Measurements from ENCODE around the gene PFKP. TPM values are rescaled to one million over a fixed set of nuclear protein-coding genes. Genes with fewer than 3 reads are reported as not detected.

Gene PFKP
- total RNA-seq, 2 donors from 2014 or later: 109 to 216 TPM

GRCh38 chr10:3140280-3140679, 72.9 kb downstream of the PFKP start:
- intact Hi-C loops (cut with DNase I): no loop called here
- peak; percentile 82 for DNase-seq (ENCODE audit: low spot score)

- DNase-seq (ENCODE audit: low spot score): peak; percentile 76
- intact Hi-C loops (cut with DNase I): no loop called here
Measured at GRCh38 chr10:3141351-3142005, 74.1 kb downstream of the PFKP start.

- intact Hi-C loops (cut with DNase I): no loop called here
- peak; percentile 76 for DNase-seq (ENCODE audit: low spot score)
Measured at GRCh38 chr10:3142146-3142875, 75.0 kb downstream of the PFKP start.

- DNase-seq (ENCODE audit: low spot score): peak; percentile 64
- intact Hi-C loops (cut with DNase I): no loop called here
Measured at GRCh38 chr10:3143366-3143765, 76.0 kb downstream of the PFKP start.

- intact Hi-C loops (cut with DNase I): no loop called here
- peak; percentile 67 for DNase-seq (ENCODE audit: low spot score)
Measured at GRCh38 chr10:3143791-3144434, 76.6 kb downstream of the PFKP start.

GRCh38 chr10:3145366-3145765, 78.0 kb downstream of the PFKP start:
- DNase-seq (ENCODE audit: low spot score): peak; percentile 49

GRCh38 chr10:3146289-3146688, 78.9 kb downstream of the PFKP start:
- DNase-seq (ENCODE audit: low spot score): peak; percentile 54
- intact Hi-C loops (cut with DNase I): no loop called here

More at GRCh38 chr10:3145366-3145765, 78.0 kb downstream of the PFKP start:
- intact Hi-C loops (cut with DNase I): no loop called here

GRCh38 chr10:3147117-3147820, 79.9 kb downstream of the PFKP start:
- DNase-seq (ENCODE audit: low spot score): peak; percentile 66
- intact Hi-C loops (cut with DNase I): no loop called here

GRCh38 chr10:3148041-3148440, 80.7 kb downstream of the PFKP start:
- no peak for DNase-seq (ENCODE audit: low spot score)
- intact Hi-C loops (cut with DNase I): no loop called here

- intact Hi-C loops (cut with DNase I): no loop called here
- DNase-seq (ENCODE audit: low spot score): peak; percentile 67
Measured at GRCh38 chr10:3148994-3149393, 81.6 kb downstream of the PFKP start.

- DNase-seq (ENCODE audit: low spot score): no peak
- intact Hi-C loops (cut with DNase I): no loop called here
Measured at GRCh38 chr10:3149918-3150317, 82.6 kb downstream of the PFKP start.

- no peak for DNase-seq (ENCODE audit: low spot score)
- intact Hi-C loops (cut with DNase I): no loop called here
Measured at GRCh38 chr10:3150366-3150765, 83.0 kb downstream of the PFKP start.

- intact Hi-C loops (cut with DNase I): no loop called here
- no peak for DNase-seq (ENCODE audit: low spot score)
Measured at GRCh38 chr10:3150961-3151360, 83.6 kb downstream of the PFKP start.

- intact Hi-C loops (cut with DNase I): no loop called here
- DNase-seq (ENCODE audit: low spot score): no peak
Measured at GRCh38 chr10:3151889-3152565, 84.7 kb downstream of the PFKP start.

GRCh38 chr10:3152566-3152935, 85.2 kb downstream of the PFKP start:
- DNase-seq (ENCODE audit: low spot score): no peak
- intact Hi-C loops (cut with DNase I): no loop called here

- intact Hi-C loops (cut with DNase I): no loop called here
- no peak for DNase-seq (ENCODE audit: low spot score)
Measured at GRCh38 chr10:3154666-3155065, 87.3 kb downstream of the PFKP start.

- no peak for DNase-seq (ENCODE audit: low spot score)
- intact Hi-C loops (cut with DNase I): no loop called here
Measured at GRCh38 chr10:3159152-3159551, 91.8 kb downstream of the PFKP start.

- no peak for DNase-seq (ENCODE audit: low spot score)
- intact Hi-C loops (cut with DNase I): no loop called here
Measured at GRCh38 chr10:3162533-3162932, 95.2 kb downstream of the PFKP start.

- DNase-seq (ENCODE audit: low spot score): no peak
- intact Hi-C loops (cut with DNase I): no loop called here
Measured at GRCh38 chr10:3163879-3164278, 96.5 kb downstream of the PFKP start.
